HEK293 (cell line): ENCODE results near the gene ZSCAN1.

Experiments
- CTCF ChIP-seq: fragments of 450-650 bp; formaldehyde crosslinking; IDR thresholded peaks from 2 replicates; pipeline ENCODE4 v1.5.1; 2016; ENCODE audit warnings: missing biosample characterization, missing genetic modification characterization
- KLF16 ChIP-seq: fragments of 450-650 bp; formaldehyde crosslinking; IDR thresholded peaks from 2 replicates; pipeline ENCODE4 v1.5.1; 2017; ENCODE audit warnings: missing biosample characterization, missing genetic modification characterization
- TRIM28 ChIP-seq: IDR thresholded peaks from 2 replicates; pipeline ENCODE4 v1.6.1; 2011; ENCODE audit warnings: low read length, control low read depth, borderline replicate concordance

GRCh38 chr19:58001895-58002369 is 31.9 kb upstream of the ZSCAN1 start:
- TF ChIP-seq CTCF (no peak), TRIM28 (no peak), KLF16 (tag by site-specific recombination) (no peak)
